Endothelial cell of hepatic sinusoid (primary cell): ENCODE data around the gene HMCN2.

Source experiments
- in situ Hi-C: cut with HindIII; loops from 2 replicates; pipeline ENCODE4 v1.10.0; 2017; ENCODE audit warnings: low sequenced_read_pairs

HMCN2 gene

GRCh38 chr9:130237763-130238524, 27.6 kb upstream of the HMCN2 start:
- in situ Hi-C loops, result no loop called here

- in situ Hi-C loops, result no loop called here
Observed at GRCh38 chr9:130239363-130239695, 26.2 kb upstream of the HMCN2 start.

- in situ Hi-C loops, result loop anchor here (5.0 to 10.0 kb wide), 2 partner anchors 127 to 165 kb away; no protein-coding TSS in a partner anchor
Observed at GRCh38 chr9:130239741-130240241, 25.8 kb upstream of the HMCN2 start.

- in situ Hi-C loops, result loop anchor here (5.0 to 10.0 kb wide), 2 partner anchors 128 to 164 kb away; no protein-coding TSS in a partner anchor
Observed at GRCh38 chr9:130240410-130241197, 25.0 kb upstream of the HMCN2 start.

GRCh38 chr9:130241198-130241535, 24.4 kb upstream of the HMCN2 start:
- in situ Hi-C loops, result loop anchor here (5.0 to 10.0 kb wide), 2 partner anchors 129 to 164 kb away; no protein-coding TSS in a partner anchor

- in situ Hi-C loops, result loop anchor here (5.0 to 10.0 kb wide), 2 partner anchors 130 to 162 kb away; no protein-coding TSS in a partner anchor
Observed at GRCh38 chr9:130242270-130243014, 23.1 kb upstream of the HMCN2 start.

GRCh38 chr9:130243015-130243881, 22.3 kb upstream of the HMCN2 start:
- in situ Hi-C loops, result loop anchor here (5.0 to 10.0 kb wide), 2 partner anchors 131 to 162 kb away; no protein-coding TSS in a partner anchor

GRCh38 chr9:130243882-130244170, 21.7 kb upstream of the HMCN2 start:
- in situ Hi-C loops, result loop anchor here (5.0 to 10.0 kb wide), 2 partner anchors 132 to 161 kb away; no protein-coding TSS in a partner anchor

GRCh38 chr9:130244548-130245165, 20.9 kb upstream of the HMCN2 start:
- in situ Hi-C loops, result loop anchor here (5.0 to 10.0 kb wide), 3 partner anchors 63 to 160 kb away; no protein-coding TSS in a partner anchor

GRCh38 chr9:130245474-130245873, 20.1 kb upstream of the HMCN2 start:
- in situ Hi-C loops, result loop anchor here (5.0 to 10.0 kb wide), 2 partner anchors 62 to 159 kb away; no protein-coding TSS in a partner anchor

GRCh38 chr9:130246126-130246525, 19.4 kb upstream of the HMCN2 start:
- in situ Hi-C loops, result loop anchor here (5.0 to 10.0 kb wide), 2 partner anchors 61 to 159 kb away; no protein-coding TSS in a partner anchor

- in situ Hi-C loops, result loop anchor here (25.0 kb wide), 1 partner anchor 418 kb away; the partner anchor contains the start of genes C9orf78 and USP20
Observed at GRCh38 chr9:130254747-130255630, 10.6 kb upstream of the HMCN2 start.

GRCh38 chr9:130255631-130256134, 9.9 kb upstream of the HMCN2 start:
- in situ Hi-C loops, result loop anchor here (25.0 kb wide), 1 partner anchor 418 kb away; the partner anchor contains the start of genes C9orf78 and USP20

- in situ Hi-C loops, result loop anchor here (25.0 kb wide), 1 partner anchor 419 kb away; the partner anchor contains the start of genes C9orf78 and USP20
Observed at GRCh38 chr9:130256644-130257043, 8.9 kb upstream of the HMCN2 start.

GRCh38 chr9:130258137-130258536, 7.4 kb upstream of the HMCN2 start:
- in situ Hi-C loops, result loop anchor here (25.0 kb wide), 1 partner anchor 421 kb away; the partner anchor contains the start of genes C9orf78 and USP20

GRCh38 chr9:130259044-130259443, 6.5 kb upstream of the HMCN2 start:
- in situ Hi-C loops, result loop anchor here (25.0 kb wide), 1 partner anchor 422 kb away; the partner anchor contains the start of genes C9orf78 and USP20
